Activated CD8-positive, alpha-beta T cell treated with anti-CD3 and anti-CD28 coated beads for 36 hours (primary cell): Measurements from ENCODE around the gene TMEM108. TPM values are rescaled to one million over a fixed set of nuclear protein-coding genes. Genes with fewer than 3 reads are reported as not detected.
"Not testable (repeated sequence)": the region's sequence is repeated elsewhere in the genome, so short reads cannot be mapped to it uniquely, and the experiment has no call there.

Experiments used
- ATAC-seq: fragments of 200-7000 bp; cut with Tn5 transposase; one replicate; pipeline ENCODE4 v1.10.0; 2021; ENCODE audit warnings: mild to moderate bottlenecking, moderate library complexity
- CTCF ChIA-PET: fragments of 350-600 bp; sonication (Branson Sonifier 250); formaldehyde crosslinking; loops from one replicate; lab custom pipeline; 2021; ENCODE audit warnings: antibody characterized with exemption; lab: Charles Lee
- POLR2A ChIA-PET: fragments of 350-600 bp; sonication (Branson Sonifier 250); formaldehyde crosslinking; loops from one replicate; lab custom pipeline; 2021; ENCODE audit warnings: antibody characterized with exemption; lab: Charles Lee
- DNase-seq: peaks from one replicate; pipeline ENCODE4 v3.0.0-alpha.2; 2020
- H3K27ac Mint-ChIP-seq: one replicate; pipeline ENCODE4 v1.8.0; 2021; ENCODE audit warnings: mild to moderate bottlenecking, mixed read lengths
- H3K27me3 Mint-ChIP-seq: one replicate; pipeline ENCODE4 v1.8.0; 2021; ENCODE audit warnings: mixed read lengths
- H3K36me3 Mint-ChIP-seq: one replicate; pipeline ENCODE4 v1.8.0; 2021; ENCODE audit warnings: low read depth, mixed read lengths
- H3K4me1 Mint-ChIP-seq: one replicate; pipeline ENCODE4 v1.8.0; 2021; ENCODE audit warnings: low read depth, mixed read lengths
- H3K4me3 Mint-ChIP-seq: one replicate; pipeline ENCODE4 v1.8.0; 2021; ENCODE audit warnings: mild to moderate bottlenecking, moderate library complexity, mixed read lengths
- H3K9me3 Mint-ChIP-seq: one replicate; pipeline ENCODE4 v1.8.0; 2021; ENCODE audit warnings: mixed read lengths
- CTCF ChIP-seq: fragments of 200-600 bp; IDR thresholded peaks from one replicate; pipeline ENCODE4 v1.8.0; 2022; ENCODE audit warnings: antibody characterized with exemption, mild to moderate bottlenecking
- intact Hi-C: fragments of 100-400 bp; cut with micrococcal nuclease; formaldehyde crosslinking; loops from one replicate; pipeline ENCODE4 v1.10.0; 2022
- total RNA-seq, 2 experiments: library from RNA; stranded (reverse); gene quantifications; one replicate each; pipeline ENCODE4 v1.2.3, GENCODE V29; 2021

The TMEM108 gene
- total RNA-seq, 2 experiments from 2014 or later = not detected

GRCh38 chr3:133014325-133014724 lies 23.9 kb upstream of the TMEM108 start:
- no peak overlapping the region for H3K4me3 Mint-ChIP-seq
- CTCF ChIA-PET = no interaction called here

GRCh38 chr3:133015573-133015972 lies 22.6 kb upstream of the TMEM108 start:
- ATAC-seq, H3K4me1 Mint-ChIP-seq, DNase-seq, intact Hi-C loops, H3K4me3 Mint-ChIP-seq, POLR2A ChIA-PET, H3K36me3 Mint-ChIP-seq, CTCF ChIA-PET, H3K9me3 Mint-ChIP-seq, H3K27ac Mint-ChIP-seq, H3K27me3 Mint-ChIP-seq: not testable (repeated sequence)

More at GRCh38 chr3:133014325-133014724, 23.9 kb upstream of the TMEM108 start:
- DNase-seq = no peak
- Mint-ChIP-seq H3K4me1 (no peaks in the 10 kb centered on the region), H3K36me3 (no peaks in the 10 kb centered on the region), H3K9me3 (peaks cover 14% of the 10 kb centered on the region), H3K27ac (no peak overlapping the region), H3K27me3 (peaks cover 4% of the 10 kb centered on the region)
- no peak for TF ChIP-seq CTCF
- intact Hi-C loops = no loop called here
- POLR2A ChIA-PET = no interaction called here
- ATAC-seq = no peak

GRCh38 chr3:133016838-133017309 lies 21.3 kb upstream of the TMEM108 start:
- TF ChIP-seq CTCF = no peak
- H3K27me3 Mint-ChIP-seq = peaks cover 4% of the 10 kb centered on the region
- H3K36me3 Mint-ChIP-seq = no peaks in the 10 kb centered on the region
- H3K27ac Mint-ChIP-seq = no peak overlapping the region
- no peak overlapping the region for H3K4me3 Mint-ChIP-seq
- POLR2A ChIA-PET = no interaction called here
- intact Hi-C loops = no loop called here
- H3K4me1 Mint-ChIP-seq = no peaks in the 10 kb centered on the region
- CTCF ChIA-PET = no interaction called here
- H3K9me3 Mint-ChIP-seq = peaks cover 6% of the 10 kb centered on the region
- ATAC-seq (no peak), DNase-seq (no peak)

GRCh38 chr3:133018921-133019320 lies 19.3 kb upstream of the TMEM108 start:
- H3K9me3 Mint-ChIP-seq = peaks cover 1% of the 10 kb centered on the region
- no peaks in the 10 kb centered on the region for H3K4me1 Mint-ChIP-seq
- TF ChIP-seq CTCF = no peak
- intact Hi-C loops = no loop called here
- no peak overlapping the region for H3K4me3 Mint-ChIP-seq
- CTCF ChIA-PET = no interaction called here
- no peak overlapping the region for H3K27ac Mint-ChIP-seq
- no peaks in the 10 kb centered on the region for H3K36me3 Mint-ChIP-seq
- ATAC-seq (no peak), DNase-seq (no peak)
- H3K27me3 Mint-ChIP-seq = peaks cover 4% of the 10 kb centered on the region
- POLR2A ChIA-PET = no interaction called here

GRCh38 chr3:133021206-133021605 lies 17.0 kb upstream of the TMEM108 start:
- ATAC-seq (no peak), DNase-seq (no peak)
- no peaks in the 10 kb centered on the region for H3K9me3 Mint-ChIP-seq
- H3K4me3 Mint-ChIP-seq = no peak overlapping the region
- ChIA-PET CTCF (no interaction called here), POLR2A (interaction anchor here (1.0 kb wide), 1 partner anchor 10 kb away, joined by 3 read pairs; no protein-coding TSS in a partner anchor)
- no peaks in the 10 kb centered on the region for H3K4me1 Mint-ChIP-seq
- peaks cover 3% of the 10 kb centered on the region for H3K27me3 Mint-ChIP-seq
- intact Hi-C loops = no loop called here
- TF ChIP-seq CTCF = no peak
- H3K36me3 Mint-ChIP-seq = no peaks in the 10 kb centered on the region
- no peak overlapping the region for H3K27ac Mint-ChIP-seq

GRCh38 chr3:133023362-133023761 lies 14.8 kb upstream of the TMEM108 start:
- no peak for ATAC-seq
- H3K4me1 Mint-ChIP-seq = no peaks in the 10 kb centered on the region
- TF ChIP-seq CTCF = no peak
- H3K27me3 Mint-ChIP-seq = peaks cover 2% of the 10 kb centered on the region
- H3K9me3 Mint-ChIP-seq = no peaks in the 10 kb centered on the region
- no peak for DNase-seq
- ChIA-PET CTCF (no interaction called here), POLR2A (no interaction called here)
- H3K36me3 Mint-ChIP-seq = no peaks in the 10 kb centered on the region
- no peak overlapping the region for H3K27ac Mint-ChIP-seq
- intact Hi-C loops = no loop called here
- no peak overlapping the region for H3K4me3 Mint-ChIP-seq
